GM23338 (cell line): ENCODE results near the gene IL15RA.

Experiments used
- CREB1 ChIP-seq: fragments of 250-450 bp; sonication (Bioruptor Pico); IDR thresholded peaks from 2 replicates; pipeline ENCODE4 v1.5.0; 2020; ENCODE audit warnings: low read depth, mild to moderate bottlenecking, moderate library complexity
- EZH2 ChIP-seq: fragments of 200-600 bp; sonication (generic); IDR thresholded peaks from one replicate; pipeline ENCODE4 v1.8.0; 2017; ENCODE audit warnings: antibody characterized with exemption, mild to moderate bottlenecking, low read depth; ENCODE audit not compliant: unreplicated experiment
- EZH2phosphoT487 ChIP-seq: fragments of 200-600 bp; sonication (generic); IDR thresholded peaks from one replicate; pipeline ENCODE4 v1.8.1; 2018; ENCODE audit warnings: antibody characterized with exemption; ENCODE audit not compliant: unreplicated experiment
- JUNB ChIP-seq: IDR thresholded peaks from one replicate; pipeline ENCODE4 v1.6.1; 2016; ENCODE audit warnings: antibody characterized with exemption; ENCODE audit not compliant: unreplicated experiment
- NANOG ChIP-seq: IDR thresholded peaks from 2 replicates; pipeline ENCODE4 v1.6.1; 2016; ENCODE audit warnings: antibody characterized with exemption, borderline replicate concordance
- POLR2AphosphoS5 ChIP-seq: IDR thresholded peaks from 2 replicates; pipeline ENCODE4 v1.6.1; 2016; ENCODE audit warnings: antibody characterized with exemption, low read depth
- ZNF114 ChIP-seq: fragments of 250-450 bp; sonication (Bioruptor Pico); IDR thresholded peaks from 2 replicates; pipeline ENCODE4 v1.5.0; 2020; ENCODE audit warnings: mild to moderate bottlenecking, moderate library complexity
- ZNF331 ChIP-seq: fragments of 250-450 bp; sonication (Bioruptor Pico); IDR thresholded peaks from 2 replicates; pipeline ENCODE4 v1.5.0; 2020; ENCODE audit warnings: low read depth, mild to moderate bottlenecking, moderate library complexity
- TF ChIP-seq, protein P1 (sequence below), 2 experiments: fragments of 200-600 bp in 1 of 2; sonication (generic) in 1 of 2; conservative IDR thresholded peaks; 2 replicates each; pipeline versions ENCODE4 v1.5.1 to v1.6.1; 2016 to 2017; ENCODE audit warnings: antibody characterized with exemption in 2 of 2, low read depth in 2 of 2, mild to moderate bottlenecking in 2 of 2, moderate library complexity in 1 of 2
- TF ChIP-seq, protein P2 (sequence below): IDR thresholded peaks from one replicate; pipeline ENCODE4 v1.6.1; 2018; ENCODE audit warnings: antibody characterized with exemption; ENCODE audit not compliant: unreplicated experiment
- TF ChIP-seq, protein P3 (sequence below): fragments of 250-450 bp; sonication (Bioruptor Pico); IDR thresholded peaks from 2 replicates; pipeline ENCODE4 v1.5.0; 2020; ENCODE audit warnings: mild to moderate bottlenecking, moderate library complexity
- TF ChIP-seq, protein P4 (sequence below): IDR thresholded peaks from 2 replicates; pipeline ENCODE4 v1.6.1; 2016; ENCODE audit warnings: antibody characterized with exemption

DNA sequence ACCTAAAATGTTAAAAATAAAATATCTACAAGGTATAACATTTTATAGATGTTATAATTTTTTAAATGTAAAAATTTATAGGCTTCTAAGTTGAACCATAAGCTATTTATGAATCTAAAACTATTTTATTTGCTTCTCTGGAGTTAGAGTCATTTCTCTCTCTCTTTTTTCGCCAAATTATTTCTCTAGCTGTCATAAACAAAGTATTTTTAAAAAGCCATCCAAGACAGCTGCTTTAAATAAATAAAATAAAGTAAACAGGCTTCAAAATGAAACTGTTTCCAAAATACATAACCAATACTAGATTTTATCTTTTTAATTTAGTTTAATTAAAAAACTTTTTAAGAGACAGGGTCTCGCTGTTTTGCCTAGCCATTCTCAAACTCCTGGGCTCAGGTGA is 12.4 kb upstream of the IL15RA start:
- TF ChIP-seq, protein P1, sequence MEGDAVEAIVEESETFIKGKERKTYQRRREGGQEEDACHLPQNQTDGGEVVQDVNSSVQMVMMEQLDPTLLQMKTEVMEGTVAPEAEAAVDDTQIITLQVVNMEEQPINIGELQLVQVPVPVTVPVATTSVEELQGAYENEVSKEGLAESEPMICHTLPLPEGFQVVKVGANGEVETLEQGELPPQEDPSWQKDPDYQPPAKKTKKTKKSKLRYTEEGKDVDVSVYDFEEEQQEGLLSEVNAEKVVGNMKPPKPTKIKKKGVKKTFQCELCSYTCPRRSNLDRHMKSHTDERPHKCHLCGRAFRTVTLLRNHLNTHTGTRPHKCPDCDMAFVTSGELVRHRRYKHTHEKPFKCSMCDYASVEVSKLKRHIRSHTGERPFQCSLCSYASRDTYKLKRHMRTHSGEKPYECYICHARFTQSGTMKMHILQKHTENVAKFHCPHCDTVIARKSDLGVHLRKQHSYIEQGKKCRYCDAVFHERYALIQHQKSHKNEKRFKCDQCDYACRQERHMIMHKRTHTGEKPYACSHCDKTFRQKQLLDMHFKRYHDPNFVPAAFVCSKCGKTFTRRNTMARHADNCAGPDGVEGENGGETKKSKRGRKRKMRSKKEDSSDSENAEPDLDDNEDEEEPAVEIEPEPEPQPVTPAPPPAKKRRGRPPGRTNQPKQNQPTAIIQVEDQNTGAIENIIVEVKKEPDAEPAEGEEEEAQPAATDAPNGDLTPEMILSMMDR (conservative IDR thresholded peaks at IDR 0.05; ENCODE audit: low read depth in 2 of 2), result no peak
- TF ChIP-seq EZH2phosphoT487 (no peak), EZH2 (no peak), JUNB (no peak), CREB1 (CRISPR knock-in tag) (no peak), POLR2AphosphoS5 (no peak), NANOG (no peak), ZNF114 (CRISPR knock-in tag) (no peak), ZNF331 (CRISPR knock-in tag) (no peak)
- TF ChIP-seq, protein P2, sequence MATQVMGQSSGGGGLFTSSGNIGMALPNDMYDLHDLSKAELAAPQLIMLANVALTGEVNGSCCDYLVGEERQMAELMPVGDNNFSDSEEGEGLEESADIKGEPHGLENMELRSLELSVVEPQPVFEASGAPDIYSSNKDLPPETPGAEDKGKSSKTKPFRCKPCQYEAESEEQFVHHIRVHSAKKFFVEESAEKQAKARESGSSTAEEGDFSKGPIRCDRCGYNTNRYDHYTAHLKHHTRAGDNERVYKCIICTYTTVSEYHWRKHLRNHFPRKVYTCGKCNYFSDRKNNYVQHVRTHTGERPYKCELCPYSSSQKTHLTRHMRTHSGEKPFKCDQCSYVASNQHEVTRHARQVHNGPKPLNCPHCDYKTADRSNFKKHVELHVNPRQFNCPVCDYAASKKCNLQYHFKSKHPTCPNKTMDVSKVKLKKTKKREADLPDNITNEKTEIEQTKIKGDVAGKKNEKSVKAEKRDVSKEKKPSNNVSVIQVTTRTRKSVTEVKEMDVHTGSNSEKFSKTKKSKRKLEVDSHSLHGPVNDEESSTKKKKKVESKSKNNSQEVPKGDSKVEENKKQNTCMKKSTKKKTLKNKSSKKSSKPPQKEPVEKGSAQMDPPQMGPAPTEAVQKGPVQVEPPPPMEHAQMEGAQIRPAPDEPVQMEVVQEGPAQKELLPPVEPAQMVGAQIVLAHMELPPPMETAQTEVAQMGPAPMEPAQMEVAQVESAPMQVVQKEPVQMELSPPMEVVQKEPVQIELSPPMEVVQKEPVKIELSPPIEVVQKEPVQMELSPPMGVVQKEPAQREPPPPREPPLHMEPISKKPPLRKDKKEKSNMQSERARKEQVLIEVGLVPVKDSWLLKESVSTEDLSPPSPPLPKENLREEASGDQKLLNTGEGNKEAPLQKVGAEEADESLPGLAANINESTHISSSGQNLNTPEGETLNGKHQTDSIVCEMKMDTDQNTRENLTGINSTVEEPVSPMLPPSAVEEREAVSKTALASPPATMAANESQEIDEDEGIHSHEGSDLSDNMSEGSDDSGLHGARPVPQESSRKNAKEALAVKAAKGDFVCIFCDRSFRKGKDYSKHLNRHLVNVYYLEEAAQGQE, result no peak
- TF ChIP-seq, protein P3, sequence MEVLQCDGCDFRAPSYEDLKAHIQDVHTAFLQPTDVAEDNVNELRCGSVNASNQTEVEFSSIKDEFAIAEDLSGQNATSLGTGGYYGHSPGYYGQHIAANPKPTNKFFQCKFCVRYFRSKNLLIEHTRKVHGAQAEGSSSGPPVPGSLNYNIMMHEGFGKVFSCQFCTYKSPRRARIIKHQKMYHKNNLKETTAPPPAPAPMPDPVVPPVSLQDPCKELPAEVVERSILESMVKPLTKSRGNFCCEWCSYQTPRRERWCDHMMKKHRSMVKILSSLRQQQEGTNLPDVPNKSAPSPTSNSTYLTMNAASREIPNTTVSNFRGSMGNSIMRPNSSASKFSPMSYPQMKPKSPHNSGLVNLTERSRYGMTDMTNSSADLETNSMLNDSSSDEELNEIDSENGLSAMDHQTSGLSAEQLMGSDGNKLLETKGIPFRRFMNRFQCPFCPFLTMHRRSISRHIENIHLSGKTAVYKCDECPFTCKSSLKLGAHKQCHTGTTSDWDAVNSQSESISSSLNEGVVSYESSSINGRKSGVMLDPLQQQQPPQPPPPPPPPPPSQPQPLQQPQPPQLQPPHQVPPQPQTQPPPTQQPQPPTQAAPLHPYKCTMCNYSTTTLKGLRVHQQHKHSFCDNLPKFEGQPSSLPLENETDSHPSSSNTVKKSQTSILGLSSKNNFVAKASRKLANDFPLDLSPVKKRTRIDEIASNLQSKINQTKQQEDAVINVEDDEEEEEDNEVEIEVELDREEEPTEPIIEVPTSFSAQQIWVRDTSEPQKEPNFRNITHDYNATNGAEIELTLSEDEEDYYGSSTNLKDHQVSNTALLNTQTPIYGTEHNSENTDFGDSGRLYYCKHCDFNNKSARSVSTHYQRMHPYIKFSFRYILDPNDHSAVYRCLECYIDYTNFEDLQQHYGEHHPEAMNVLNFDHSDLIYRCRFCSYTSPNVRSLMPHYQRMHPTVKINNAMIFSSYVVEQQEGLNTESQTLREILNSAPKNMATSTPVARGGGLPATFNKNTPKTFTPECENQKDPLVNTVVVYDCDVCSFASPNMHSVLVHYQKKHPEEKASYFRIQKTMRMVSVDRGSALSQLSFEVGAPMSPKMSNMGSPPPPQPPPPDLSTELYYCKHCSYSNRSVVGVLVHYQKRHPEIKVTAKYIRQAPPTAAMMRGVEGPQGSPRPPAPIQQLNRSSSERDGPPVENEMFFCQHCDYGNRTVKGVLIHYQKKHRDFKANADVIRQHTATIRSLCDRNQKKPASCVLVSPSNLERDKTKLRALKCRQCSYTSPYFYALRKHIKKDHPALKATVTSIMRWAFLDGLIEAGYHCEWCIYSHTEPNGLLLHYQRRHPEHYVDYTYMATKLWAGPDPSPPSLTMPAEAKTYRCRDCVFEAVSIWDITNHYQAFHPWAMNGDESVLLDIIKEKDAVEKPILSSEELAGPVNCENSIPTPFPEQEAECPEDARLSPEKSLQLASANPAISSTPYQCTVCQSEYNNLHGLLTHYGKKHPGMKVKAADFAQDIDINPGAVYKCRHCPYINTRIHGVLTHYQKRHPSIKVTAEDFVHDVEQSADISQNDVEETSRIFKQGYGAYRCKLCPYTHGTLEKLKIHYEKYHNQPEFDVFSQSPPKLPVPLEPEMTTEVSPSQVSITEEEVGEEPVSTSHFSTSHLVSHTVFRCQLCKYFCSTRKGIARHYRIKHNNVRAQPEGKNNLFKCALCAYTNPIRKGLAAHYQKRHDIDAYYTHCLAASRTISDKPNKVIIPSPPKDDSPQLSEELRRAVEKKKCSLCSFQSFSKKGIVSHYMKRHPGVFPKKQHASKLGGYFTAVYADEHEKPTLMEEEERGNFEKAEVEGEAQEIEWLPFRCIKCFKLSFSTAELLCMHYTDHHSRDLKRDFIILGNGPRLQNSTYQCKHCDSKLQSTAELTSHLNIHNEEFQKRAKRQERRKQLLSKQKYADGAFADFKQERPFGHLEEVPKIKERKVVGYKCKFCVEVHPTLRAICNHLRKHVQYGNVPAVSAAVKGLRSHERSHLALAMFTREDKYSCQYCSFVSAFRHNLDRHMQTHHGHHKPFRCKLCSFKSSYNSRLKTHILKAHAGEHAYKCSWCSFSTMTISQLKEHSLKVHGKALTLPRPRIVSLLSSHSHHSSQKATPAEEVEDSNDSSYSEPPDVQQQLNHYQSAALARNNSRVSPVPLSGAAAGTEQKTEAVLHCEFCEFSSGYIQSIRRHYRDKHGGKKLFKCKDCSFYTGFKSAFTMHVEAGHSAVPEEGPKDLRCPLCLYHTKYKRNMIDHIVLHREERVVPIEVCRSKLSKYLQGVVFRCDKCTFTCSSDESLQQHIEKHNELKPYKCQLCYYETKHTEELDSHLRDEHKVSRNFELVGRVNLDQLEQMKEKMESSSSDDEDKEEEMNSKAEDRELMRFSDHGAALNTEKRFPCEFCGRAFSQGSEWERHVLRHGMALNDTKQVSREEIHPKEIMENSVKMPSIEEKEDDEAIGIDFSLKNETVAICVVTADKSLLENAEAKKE (CRISPR knock-in tag), result no peak
- TF ChIP-seq, protein P4, sequence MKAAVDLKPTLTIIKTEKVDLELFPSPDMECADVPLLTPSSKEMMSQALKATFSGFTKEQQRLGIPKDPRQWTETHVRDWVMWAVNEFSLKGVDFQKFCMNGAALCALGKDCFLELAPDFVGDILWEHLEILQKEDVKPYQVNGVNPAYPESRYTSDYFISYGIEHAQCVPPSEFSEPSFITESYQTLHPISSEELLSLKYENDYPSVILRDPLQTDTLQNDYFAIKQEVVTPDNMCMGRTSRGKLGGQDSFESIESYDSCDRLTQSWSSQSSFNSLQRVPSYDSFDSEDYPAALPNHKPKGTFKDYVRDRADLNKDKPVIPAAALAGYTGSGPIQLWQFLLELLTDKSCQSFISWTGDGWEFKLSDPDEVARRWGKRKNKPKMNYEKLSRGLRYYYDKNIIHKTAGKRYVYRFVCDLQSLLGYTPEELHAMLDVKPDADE, result no peak
